Activated T-helper 1 cell treated with anti-CD3 and anti-CD28 coated beads, Interleukin-2, amount 50 U/mL, for 16 hours (primary cell): ENCODE results near the gene ENOX1.

Source experiments
- DNase-seq, 2 donors: peaks; one replicate each; pipeline ENCODE4 v3.0.0-alpha.2; 2020; ENCODE audit warnings: low read depth in 1 of 2, low spot score in 1 of 2

ENOX1 gene

DNA sequence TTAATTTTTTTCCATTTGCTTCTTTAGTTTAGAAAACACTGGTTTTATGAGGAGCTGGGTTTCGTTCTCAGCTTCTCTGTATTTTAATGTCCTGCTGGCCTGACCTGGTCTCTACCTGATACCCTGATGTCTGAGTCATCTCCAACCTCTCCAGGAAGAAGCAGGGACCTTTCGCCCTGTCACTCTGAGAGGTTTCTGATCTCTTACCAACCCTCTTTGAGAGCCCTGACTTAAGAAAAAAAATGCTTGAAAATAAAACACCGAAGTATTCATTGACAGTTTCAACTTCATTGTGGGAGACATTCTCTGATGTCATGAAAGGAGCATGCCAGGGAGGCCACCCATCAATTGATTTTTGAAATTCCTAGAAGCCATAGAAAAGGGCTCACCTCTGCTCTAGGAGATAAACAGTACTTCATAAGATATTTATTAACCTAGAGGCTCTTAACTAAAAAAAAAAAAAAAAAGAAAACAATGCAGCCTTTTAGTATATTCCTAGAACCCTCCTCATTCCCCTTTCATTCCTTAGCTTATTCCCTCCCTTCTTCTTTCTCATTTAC lies 234.8 kb downstream of the ENOX1 start:
- DNase-seq = no peak

DNA sequence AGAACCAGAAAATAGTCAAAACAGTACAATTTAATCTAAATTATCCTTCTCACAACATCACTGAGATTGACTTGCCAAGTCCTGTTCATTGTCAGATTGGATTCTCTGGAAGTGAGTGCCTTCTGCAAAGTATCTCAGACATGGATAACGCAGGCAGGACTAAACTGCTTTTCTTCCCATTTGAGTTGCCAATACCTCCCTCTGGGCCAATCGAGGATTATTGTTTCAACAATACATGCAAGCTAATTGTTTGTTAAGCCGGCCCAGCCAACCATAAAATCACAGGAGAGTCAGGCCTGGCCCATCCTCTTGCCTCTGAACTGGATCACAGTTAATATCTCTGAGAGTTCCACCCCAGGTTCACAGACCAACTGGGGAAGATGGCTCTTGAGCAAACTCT lies 240.0 kb downstream of the ENOX1 start:
- no peak for DNase-seq

DNA sequence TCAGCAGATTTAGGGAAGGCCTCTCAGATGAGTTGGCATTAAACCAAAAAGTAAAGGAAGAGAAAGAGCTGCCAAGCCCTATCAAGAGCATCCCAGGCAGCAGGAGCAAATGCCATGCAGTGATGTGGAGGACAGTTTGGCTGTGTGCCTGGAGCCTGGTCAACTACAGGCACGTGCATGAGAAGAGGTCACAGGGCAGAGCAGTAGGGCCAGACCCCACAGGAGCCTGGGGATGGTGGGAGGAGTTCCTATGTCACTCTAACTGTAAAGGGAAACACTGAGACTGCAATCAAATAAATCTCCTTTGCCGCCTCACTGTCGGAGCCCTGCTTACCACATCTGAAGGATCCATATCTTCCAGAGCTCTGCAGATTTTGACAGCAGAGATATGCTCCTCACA lies 240.5 kb downstream of the ENOX1 start:
- no peak for DNase-seq

DNA sequence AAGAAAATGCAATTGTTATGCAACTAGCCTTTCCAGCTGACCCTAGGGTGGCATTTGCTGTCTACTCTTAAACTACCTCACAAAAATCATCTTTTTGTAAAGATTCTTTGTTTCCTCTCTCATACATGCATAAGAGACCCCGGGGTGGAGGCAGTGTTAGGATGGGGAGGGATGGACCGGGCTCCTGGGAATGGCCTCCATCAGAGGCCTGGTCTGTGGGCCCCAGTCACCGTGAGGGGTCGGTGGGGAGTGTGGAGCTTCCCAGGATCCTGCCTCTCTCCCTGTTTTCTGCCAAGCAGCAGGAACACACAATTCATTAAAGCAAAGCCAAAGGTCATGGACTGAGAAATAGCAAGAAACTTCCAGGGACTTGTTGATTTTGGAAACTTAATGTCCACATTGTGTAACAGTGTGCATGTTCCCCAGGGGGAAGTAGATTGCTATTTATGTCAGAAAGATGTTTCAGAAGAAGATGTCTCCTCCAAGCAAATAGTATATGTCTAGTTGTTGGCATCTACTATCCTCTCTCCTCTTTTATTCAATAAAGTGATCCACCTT lies 241.4 kb downstream of the ENOX1 start:
- no peak for DNase-seq

DNA sequence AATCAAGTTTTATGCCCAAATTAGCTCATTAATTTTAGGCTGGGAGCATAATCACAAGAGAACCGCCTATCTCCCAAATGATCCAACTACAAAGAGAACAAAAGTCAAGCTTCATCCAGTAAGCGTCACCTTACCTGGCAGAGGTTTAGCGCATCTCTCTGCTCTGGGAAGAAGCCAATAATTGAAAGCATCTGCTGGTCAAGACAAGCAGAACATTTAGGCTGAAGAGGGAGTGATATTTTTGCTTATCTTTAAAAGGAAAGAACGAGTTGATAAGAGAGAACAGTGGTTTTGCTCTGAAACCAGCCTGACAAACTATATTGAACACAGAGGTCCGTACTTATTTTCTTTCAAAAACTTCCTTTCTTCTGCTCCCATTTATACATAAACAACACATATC lies 242.1 kb downstream of the ENOX1 start:
- DNase-seq = no peak

DNA sequence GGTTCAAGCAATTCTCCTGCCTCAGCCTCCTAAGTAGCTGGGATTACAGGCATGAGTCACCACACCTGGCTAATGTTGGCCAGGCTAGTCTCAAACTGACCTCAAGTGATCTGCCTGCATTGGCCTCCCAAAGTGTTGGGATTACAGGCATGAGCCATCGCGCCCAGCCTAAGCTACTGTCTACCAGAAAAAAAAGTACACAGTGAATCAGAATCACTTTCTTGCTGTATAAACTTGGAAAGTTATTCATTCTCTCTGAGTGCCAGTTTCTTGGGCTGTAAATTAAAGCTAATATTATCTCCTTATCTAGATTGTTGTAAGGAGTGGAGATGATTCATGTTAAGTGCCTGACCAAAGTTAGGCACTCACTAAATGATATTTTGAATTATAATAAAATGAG lies 242.8 kb downstream of the ENOX1 start:
- DNase-seq = no peak

DNA sequence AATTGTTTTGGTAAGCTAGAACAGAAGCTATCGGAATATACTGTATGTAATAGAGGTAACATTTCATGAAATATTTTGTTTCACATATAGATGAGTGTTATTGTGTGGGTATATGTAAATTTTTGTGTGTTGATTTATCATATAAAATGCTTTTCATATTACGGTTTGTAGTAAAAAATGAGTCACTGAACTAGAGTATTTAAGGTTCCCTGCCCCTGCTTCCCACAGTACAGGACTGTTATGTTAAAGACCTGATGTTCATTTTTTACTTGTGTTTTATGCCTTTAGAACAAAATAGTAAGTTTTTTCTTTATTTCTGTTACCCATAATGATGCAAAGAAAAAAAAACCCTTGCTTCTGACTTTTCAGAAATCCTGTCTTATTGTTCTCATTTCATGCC lies 243.4 kb downstream of the ENOX1 start:
- DNase-seq = no peak

DNA sequence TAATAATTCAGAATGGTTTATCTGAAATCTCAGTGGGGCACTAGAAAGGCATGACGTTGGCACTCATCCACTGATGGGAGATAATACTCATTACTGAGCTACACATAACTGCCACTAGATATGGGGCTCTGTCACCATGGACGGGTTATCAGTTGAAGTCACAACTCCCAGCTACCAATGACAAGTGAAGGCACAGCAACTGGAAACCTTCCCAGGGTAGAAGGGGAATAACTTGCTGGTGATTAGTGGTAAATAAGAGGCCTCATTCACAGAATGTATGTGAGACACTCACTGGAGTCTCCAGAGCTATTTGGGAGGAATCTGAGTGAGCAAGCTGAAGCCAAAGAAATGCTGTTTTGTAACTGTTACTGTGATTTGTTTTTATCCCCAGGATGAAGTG lies 249.6 kb downstream of the ENOX1 start:
- DNase-seq = no peak

DNA sequence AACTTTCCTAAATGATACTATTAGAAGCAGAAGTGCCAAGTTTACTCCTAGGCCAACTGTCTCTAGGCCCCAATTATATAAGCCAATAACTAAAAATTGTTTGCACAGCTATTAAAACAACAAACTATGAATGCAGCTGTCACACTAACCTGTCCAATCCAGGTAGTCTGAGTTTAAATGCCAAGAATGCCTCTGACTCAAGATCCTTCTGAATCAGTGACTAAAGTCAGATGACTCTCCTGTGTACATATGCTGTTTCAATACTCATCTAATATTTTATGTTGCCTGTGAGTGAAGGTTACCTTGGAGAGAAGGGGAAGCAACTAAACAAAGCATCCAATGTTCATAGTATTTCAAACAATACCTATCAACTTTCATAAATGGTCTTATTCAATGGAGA lies 257.0 kb downstream of the ENOX1 start:
- no peak for DNase-seq

DNA sequence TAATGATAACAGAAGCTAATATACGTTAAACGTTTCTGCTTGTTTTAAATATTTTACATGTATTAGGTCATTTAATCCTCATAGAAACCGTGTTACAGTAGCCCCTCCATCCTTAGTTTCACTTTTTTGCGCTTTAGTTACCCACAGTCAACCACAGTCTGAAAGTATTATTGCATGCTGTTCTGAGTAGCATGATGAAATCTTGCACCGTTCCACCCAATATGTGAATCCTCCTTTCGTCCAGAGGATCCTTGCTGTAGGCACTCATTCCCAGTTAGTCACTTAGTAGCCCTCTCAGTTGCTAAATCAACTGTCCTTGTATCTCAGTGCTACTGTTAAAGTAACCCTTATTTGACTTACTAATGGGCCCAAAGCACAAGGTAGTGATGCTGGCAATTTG lies 257.8 kb downstream of the ENOX1 start:
- no peak for DNase-seq

DNA sequence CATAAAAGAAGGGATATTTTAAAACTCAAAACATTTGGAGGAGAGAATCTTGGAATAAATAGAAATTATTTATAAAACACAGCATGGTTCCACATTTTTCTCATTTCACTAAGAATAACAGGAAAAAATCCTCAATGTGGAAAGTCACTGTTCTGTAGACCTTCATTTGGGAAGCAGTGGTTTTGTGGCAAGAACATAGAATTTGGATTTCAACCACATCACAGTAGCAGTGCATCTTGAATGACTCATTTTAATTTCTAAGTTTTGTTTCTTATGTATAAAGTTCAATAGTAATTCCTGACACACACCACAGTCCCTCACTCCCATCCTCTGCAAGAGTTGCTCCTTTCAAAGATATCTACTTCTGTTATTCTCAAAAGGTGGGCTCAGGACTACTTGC lies 264.0 kb downstream of the ENOX1 start:
- no peak for DNase-seq

DNA sequence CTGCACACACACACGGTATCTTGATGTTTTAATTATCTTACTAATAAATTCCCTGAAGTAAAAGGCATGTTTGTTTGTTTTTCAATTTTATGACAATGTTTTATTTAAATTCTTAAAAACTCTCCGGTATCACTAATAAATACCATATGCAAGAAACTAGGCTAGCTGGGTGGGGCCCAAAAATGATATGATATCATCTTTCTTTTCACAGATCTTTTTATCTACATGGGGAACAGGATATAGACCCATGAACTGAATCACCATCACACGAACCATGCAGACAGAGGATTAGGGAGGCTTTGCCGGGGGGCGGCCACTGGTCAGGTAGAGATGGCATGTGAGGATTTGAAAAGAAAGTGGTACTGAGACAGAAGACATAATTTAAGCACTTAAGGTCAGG lies 266.4 kb downstream of the ENOX1 start:
- DNase-seq = no peak

DNA sequence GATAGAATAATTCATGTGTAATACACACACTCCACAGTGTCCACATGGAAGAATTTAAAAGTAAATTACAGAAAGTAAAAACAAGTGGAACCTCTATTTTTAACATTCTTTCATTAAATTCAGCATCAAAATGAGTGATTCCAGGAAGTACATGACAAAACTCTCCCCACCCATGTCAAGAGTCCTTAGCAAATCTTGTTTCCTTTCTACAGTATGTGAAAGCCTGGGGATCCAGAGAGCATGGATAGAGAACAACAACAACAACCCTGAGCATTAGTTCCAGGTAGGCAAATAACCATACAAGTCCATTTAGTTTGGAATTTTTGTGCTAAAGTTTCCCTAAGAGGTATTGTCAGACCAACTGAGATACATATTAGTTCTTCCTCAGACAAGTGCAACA lies 267.9 kb downstream of the ENOX1 start:
- no peak for DNase-seq

DNA sequence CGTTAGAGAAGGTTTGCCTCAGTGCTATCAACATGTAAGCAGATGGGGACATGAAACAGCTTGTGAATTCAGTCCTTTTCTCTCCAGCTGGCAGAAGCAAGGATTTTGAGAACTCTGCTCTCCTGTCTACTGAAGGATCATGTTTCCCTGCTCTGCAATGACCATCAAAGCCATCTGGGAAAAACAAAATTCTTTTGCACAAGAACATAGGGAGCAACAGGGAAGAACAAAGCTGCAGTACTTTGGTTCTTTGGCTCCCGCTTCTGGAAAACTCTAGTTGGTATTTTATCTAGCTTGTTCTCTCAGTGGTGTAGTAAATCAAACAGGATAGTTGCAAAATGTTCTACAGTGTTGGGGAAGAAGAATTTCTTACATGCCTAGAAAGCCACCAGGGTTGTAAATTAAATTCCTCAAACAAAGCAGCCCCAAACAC lies 270.4 kb downstream of the ENOX1 start:
- DNase-seq = no peak

DNA sequence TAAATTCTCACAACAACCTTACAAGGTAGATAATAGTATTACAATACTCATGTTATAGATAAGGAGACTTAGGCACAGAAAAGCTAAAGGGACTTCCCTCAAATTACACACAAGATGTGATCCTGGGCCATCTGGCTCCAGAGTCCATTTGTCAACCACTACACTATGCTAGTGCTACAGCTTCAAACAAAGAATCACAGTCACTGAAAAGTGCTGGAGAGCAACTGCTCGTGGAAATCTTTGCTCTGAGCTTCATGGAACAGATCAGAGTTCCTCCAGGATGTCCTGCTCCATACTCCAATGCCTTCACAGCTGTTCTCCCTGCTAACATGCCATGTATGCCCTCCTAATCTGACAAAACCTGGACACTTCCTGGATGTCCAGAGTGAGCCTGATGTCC lies 271.2 kb downstream of the ENOX1 start:
- DNase-seq = no peak

DNA sequence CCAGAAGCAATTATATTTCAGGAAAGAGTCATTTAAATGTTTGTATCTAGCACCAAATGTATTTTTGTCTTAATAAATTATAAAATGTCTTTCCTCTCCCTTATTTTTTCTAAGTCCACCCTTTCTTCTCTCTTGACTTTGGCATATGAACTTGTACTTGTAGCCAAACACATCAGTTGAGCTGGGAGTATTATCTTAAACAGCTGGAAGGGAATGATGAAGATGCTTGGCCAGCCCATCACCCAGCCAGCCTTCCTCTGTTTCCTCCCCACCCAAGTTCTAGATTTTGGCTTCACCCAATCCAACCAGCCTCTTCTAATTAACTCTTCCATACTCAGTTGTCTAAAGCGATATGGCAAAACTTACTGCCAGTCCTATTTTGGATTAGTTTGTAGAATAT lies 272.5 kb downstream of the ENOX1 start:
- DNase-seq = no peak

DNA sequence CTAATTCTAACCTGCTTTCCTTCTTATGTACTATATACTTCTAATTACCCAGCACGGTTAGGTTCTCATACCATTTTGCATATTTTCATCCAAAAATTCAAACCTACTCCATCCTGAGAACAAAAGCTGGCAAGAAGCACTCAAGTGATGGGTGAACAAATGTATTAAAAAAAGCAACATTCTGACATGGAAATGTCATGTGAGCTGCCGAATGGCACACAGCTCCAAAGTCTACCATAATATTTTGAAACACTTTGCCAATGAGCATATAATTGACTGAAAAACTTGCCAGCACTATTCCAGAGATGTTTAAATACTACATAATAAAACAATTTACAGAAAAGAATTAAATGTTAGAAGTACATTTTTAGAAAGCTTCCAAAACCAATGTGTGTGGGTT lies 274.6 kb downstream of the ENOX1 start:
- no peak for DNase-seq

DNA sequence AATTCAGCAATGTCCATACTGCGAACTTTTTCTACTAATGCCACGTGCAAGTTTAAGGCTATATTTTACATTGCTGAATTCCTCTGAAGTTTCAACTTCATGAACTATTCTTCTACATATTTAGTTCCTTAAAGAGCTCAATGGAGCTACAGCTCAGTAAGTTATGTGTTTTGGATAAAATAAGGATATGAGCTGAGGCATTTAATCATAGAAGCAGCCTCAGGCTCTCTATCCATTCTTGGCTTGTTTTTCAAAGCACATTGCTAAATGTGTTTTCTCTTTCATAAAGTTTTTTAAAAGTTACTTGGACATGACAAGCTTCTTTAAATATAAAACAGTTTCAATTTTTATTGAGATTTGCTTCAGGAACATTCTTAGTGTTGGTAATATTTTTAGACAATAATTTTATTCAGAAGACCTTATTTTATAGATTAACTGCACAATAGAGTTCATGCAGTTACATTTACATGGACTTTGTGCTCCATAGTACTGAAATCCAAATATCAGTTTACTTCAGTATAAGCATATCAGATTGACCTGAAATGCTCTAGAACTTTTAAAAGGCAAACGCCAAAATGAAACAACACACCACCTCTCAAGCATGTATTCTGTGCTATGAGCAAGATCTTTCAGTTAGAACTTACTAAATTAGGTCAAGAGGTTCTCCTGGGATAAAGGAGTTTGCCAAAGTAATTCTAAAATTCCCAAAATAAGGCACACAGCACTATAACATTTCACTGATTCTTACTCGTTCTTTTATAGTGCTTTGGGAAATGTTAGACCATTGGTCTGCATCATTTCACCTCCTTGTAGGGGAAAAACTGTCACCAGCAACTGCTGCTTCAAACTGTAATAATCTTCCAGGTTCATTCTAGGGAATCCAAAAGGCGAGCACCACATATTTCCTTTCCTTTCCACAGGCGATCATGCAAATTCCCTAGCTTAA lies 275.5 kb downstream of the ENOX1 start:
- DNase-seq = no peak

DNA sequence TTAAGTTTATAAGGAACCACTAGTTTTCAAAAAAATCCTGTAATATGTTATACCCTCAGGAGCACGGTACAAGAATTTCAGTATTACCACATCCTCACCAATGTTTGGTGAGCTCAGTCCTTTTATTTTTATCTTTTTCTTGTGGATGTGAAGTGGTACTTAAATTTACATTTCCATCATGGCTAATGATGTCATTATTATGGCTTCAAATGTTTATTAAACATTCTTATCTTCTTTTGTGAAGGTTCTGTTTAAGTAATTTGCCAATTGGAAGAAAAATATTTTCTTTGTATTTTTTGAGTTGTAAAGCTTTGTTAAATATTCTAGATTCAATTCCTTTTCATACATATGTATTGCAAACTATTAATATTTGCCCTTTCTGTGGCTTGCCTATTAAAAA lies 291.0 kb downstream of the ENOX1 start:
- no peak for DNase-seq

DNA sequence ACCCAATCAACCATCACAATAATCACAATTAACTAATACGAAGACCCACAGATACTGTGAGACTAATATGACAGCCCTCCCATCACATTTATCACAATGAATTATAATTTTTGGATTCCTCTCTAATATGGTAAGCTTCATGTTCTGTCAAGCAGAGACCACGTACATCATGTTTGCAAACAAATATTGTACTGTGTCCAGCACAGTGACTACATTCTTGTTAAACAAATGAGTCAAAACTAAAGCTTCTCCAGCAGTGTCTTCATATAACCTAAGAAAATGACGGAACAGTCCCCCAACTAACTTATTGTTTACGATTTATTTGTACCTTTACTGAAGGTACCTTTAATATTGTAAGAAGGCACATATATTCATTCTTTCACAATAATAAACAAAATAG lies 292.6 kb downstream of the ENOX1 start:
- no peak for DNase-seq

DNA sequence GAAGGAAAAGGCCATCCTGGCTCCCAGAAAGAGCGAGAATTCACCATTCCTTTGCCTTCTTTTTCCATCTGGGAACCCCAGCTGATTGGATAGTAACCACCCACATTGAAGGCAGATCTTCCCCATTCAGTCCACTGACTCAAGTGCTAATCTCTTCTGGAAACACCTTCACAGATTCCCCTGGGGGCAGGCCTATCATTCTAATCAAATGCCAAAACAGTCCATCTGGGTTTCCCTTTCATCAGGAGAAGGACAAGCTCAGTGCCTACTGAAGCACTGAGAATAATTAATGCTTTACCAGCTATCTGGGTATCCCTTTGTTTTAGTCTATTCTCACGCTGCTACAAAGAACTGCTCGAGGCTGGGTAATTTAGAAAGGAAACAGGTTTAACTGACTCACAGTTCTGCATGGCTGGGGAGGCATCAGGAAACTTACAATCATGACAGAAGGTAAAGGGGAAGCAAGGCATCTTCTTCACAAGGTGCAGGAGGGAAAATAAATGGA lies 293.2 kb downstream of the ENOX1 start:
- DNase-seq = no peak

DNA sequence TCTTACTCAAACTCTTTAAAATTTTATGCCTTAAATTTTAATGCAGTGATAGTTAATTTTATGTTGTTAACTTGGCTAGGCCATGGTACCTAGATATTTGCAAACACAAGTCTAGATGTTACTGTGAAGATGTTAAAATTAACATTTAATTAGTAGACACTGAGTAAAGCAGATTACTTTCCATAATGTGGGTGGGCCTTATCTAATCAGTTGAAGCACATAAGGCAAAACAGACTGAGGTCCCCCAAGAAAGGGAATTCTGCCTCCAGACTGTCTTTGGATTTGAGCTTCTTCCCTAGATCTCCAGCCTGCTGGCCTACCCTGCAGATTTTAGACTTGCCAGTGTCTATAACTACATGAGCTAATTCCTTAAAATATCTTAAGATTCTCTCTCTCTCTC lies 294.0 kb downstream of the ENOX1 start:
- no peak for DNase-seq
